Osteocyte (in vitro differentiated cells): Measurements from ENCODE around the gene UHMK1. TPM values are rescaled to one million over a fixed set of nuclear protein-coding genes. Genes with fewer than 3 reads are reported as not detected.

Experiments used
- DNase-seq: peaks from one replicate; pipeline ENCODE4 v3.0.0; 2021; ENCODE audit warnings: mixed read lengths; ENCODE audit not compliant: unreplicated experiment; ENCODE audit errors: extremely low spot score
- H3K27ac Mint-ChIP-seq: one replicate; pipeline ENCODE4 v1.8.0; 2021; ENCODE audit warnings: mild to moderate bottlenecking, mixed read lengths; ENCODE audit not compliant: unreplicated experiment
- H3K27me3 Mint-ChIP-seq: one replicate; pipeline ENCODE4 v1.8.0; 2021; ENCODE audit warnings: mixed read lengths; ENCODE audit not compliant: unreplicated experiment
- H3K36me3 Mint-ChIP-seq: one replicate; pipeline ENCODE4 v1.8.0; 2021; ENCODE audit warnings: mixed read lengths; ENCODE audit not compliant: unreplicated experiment
- H3K4me1 Mint-ChIP-seq: one replicate; pipeline ENCODE4 v1.8.0; 2021; ENCODE audit warnings: mixed read lengths; ENCODE audit not compliant: unreplicated experiment
- H3K4me3 Mint-ChIP-seq: one replicate; pipeline ENCODE4 v1.8.0; 2021; ENCODE audit warnings: mild to moderate bottlenecking, moderate library complexity, mixed read lengths; ENCODE audit not compliant: unreplicated experiment
- H3K9me3 Mint-ChIP-seq: one replicate; pipeline ENCODE4 v1.8.0; 2021; ENCODE audit warnings: mixed read lengths; ENCODE audit not compliant: unreplicated experiment
- total RNA-seq: library from RNA; stranded (reverse); gene quantifications from 2 replicates; pipeline ENCODE4 v1.2.1, GENCODE V29; 2021
- TF ChIP-seq, protein P1 (sequence below): fragments of 200-600 bp; sonication (generic); IDR thresholded peaks from 2 replicates; pipeline ENCODE4 v1.5.0; 2021; ENCODE audit warnings: antibody characterized with exemption, mild to moderate bottlenecking, moderate library complexity

UHMK1 gene
- total RNA-seq, 1 donor from 2014 or later = 29.3 TPM

- peak overlapping the region; percentile 87 for H3K4me3 Mint-ChIP-seq
- H3K9me3 Mint-ChIP-seq = no peaks in the 10 kb centered on the region
- H3K27me3 Mint-ChIP-seq = peaks cover 16% of the 10 kb centered on the region
- TF ChIP-seq, protein P1, sequence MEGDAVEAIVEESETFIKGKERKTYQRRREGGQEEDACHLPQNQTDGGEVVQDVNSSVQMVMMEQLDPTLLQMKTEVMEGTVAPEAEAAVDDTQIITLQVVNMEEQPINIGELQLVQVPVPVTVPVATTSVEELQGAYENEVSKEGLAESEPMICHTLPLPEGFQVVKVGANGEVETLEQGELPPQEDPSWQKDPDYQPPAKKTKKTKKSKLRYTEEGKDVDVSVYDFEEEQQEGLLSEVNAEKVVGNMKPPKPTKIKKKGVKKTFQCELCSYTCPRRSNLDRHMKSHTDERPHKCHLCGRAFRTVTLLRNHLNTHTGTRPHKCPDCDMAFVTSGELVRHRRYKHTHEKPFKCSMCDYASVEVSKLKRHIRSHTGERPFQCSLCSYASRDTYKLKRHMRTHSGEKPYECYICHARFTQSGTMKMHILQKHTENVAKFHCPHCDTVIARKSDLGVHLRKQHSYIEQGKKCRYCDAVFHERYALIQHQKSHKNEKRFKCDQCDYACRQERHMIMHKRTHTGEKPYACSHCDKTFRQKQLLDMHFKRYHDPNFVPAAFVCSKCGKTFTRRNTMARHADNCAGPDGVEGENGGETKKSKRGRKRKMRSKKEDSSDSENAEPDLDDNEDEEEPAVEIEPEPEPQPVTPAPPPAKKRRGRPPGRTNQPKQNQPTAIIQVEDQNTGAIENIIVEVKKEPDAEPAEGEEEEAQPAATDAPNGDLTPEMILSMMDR = no peak
- H3K27ac Mint-ChIP-seq = peak overlapping the region; percentile 88
- H3K4me1 Mint-ChIP-seq = peaks cover 24% of the 10 kb centered on the region
- no peak for DNase-seq
- peaks cover 13% of the 10 kb centered on the region for H3K36me3 Mint-ChIP-seq
Observed at GRCh38 chr1:162497104-162497722, 405 bp upstream of the UHMK1 start.

DNA sequence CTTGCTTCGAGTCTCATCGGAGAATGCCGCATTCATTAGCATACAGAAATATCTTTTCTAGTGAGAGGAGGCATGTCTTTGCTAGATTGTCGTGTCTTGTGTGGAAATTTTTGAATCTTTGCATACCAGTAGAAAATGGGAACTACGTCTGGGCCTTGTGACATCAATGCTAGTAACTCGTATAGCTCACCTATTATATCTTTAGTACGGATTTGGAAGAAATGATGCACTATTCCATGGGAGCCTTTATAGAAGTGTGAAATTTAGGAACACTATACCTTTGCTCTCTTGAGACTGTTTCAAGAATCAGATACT, 835 bp downstream of the UHMK1 start:
- DNase-seq = no peak
- TF ChIP-seq, protein P1 = no peak

DNA sequence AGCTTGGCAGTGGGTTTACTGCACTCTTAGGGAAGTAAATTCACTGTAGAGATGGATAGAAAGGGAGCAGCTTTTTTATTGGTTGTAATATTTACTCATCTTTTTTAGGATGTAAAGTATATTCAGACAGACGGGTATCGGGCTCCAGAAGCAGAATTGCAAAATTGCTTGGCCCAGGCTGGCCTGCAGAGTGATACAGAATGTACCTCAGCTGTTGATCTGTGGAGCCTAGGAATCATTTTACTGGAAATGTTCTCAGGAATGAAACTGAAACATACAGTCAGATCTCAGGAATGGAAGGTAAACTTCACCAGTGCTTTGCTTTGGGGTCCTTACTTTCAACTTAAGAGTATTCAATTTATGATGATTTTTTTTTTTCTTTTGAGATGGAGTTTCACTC, 3.2 kb downstream of the UHMK1 start:
- no peak for DNase-seq

More for the DNA sequence above, 835 bp downstream of the UHMK1 start:
- H3K4me1 Mint-ChIP-seq = peaks cover 28% of the 10 kb centered on the region
- H3K27me3 Mint-ChIP-seq = peaks cover 6% of the 10 kb centered on the region
- H3K9me3 Mint-ChIP-seq = no peaks in the 10 kb centered on the region
- peaks cover 20% of the 10 kb centered on the region for H3K36me3 Mint-ChIP-seq
- peak overlapping the region; percentile 87 for H3K4me3 Mint-ChIP-seq
- H3K27ac Mint-ChIP-seq = peak overlapping the region; percentile 90

DNA sequence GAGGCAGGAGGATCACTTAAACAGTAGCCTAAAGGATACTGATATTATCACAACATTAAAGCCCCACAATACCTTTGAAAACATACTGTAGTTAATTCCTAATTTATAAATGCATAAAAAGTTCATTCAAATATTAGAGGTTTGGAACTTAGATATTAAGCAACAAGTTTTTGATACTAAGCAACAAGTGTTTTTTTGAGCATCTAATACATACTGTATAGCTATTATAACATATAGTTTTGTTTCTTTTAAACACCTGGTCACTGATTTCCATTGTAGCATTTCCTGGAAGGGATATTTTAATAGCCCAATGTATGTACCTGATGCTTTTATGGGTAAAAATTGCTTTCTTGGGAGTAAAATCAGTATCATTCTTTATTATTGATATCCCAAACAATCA, 4.5 kb downstream of the UHMK1 start:
- no peak overlapping the region for H3K27ac Mint-ChIP-seq

More for the DNA sequence above, 3.2 kb downstream of the UHMK1 start:
- H3K27me3 Mint-ChIP-seq = no peaks in the 10 kb centered on the region
- H3K27ac Mint-ChIP-seq = no peak overlapping the region
- no peaks in the 10 kb centered on the region for H3K9me3 Mint-ChIP-seq
- peaks cover 28% of the 10 kb centered on the region for H3K4me1 Mint-ChIP-seq
- peaks cover 26% of the 10 kb centered on the region for H3K36me3 Mint-ChIP-seq
- no peak overlapping the region for H3K4me3 Mint-ChIP-seq
- TF ChIP-seq, protein P1 = no peak

DNA sequence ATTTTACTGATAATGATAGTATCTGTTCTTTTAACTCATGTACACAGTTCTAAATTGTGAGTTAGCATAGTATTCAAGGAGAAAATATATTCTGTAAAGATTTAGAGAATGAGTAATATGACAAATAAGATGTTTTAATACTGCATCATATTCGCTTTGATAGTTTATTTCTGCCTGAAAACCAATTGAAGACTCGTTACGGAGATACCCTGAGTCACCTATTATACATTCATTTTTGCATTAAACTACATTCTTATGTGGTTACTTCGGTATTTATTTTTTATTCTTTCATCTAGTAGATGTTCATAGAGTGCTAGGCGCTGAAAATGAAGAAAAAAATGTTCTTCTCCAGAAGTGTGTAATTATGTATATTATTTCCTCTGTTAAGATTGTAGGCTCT, 5.3 kb downstream of the UHMK1 start:
- DNase-seq = no peak
- Mint-ChIP-seq H3K9me3 (no peaks in the 10 kb centered on the region), H3K27ac (no peak overlapping the region), H3K4me1 (peaks cover 22% of the 10 kb centered on the region), H3K27me3 (no peaks in the 10 kb centered on the region), H3K36me3 (peaks cover 35% of the 10 kb centered on the region), H3K4me3 (no peak overlapping the region)
- TF ChIP-seq, protein P1 = no peak

More for the DNA sequence above, 4.5 kb downstream of the UHMK1 start:
- H3K27me3 Mint-ChIP-seq = no peaks in the 10 kb centered on the region
- H3K4me3 Mint-ChIP-seq = no peak overlapping the region
- peaks cover 25% of the 10 kb centered on the region for H3K4me1 Mint-ChIP-seq
- TF ChIP-seq, protein P1 = no peak
- peaks cover 33% of the 10 kb centered on the region for H3K36me3 Mint-ChIP-seq
- DNase-seq = no peak
- no peaks in the 10 kb centered on the region for H3K9me3 Mint-ChIP-seq
